ENCODE results near the gene MAP3K15.
A peak's percentile ranks its signal among the peaks of the same experiment; 100 is the strongest.

The MAP3K15 gene, protein sequence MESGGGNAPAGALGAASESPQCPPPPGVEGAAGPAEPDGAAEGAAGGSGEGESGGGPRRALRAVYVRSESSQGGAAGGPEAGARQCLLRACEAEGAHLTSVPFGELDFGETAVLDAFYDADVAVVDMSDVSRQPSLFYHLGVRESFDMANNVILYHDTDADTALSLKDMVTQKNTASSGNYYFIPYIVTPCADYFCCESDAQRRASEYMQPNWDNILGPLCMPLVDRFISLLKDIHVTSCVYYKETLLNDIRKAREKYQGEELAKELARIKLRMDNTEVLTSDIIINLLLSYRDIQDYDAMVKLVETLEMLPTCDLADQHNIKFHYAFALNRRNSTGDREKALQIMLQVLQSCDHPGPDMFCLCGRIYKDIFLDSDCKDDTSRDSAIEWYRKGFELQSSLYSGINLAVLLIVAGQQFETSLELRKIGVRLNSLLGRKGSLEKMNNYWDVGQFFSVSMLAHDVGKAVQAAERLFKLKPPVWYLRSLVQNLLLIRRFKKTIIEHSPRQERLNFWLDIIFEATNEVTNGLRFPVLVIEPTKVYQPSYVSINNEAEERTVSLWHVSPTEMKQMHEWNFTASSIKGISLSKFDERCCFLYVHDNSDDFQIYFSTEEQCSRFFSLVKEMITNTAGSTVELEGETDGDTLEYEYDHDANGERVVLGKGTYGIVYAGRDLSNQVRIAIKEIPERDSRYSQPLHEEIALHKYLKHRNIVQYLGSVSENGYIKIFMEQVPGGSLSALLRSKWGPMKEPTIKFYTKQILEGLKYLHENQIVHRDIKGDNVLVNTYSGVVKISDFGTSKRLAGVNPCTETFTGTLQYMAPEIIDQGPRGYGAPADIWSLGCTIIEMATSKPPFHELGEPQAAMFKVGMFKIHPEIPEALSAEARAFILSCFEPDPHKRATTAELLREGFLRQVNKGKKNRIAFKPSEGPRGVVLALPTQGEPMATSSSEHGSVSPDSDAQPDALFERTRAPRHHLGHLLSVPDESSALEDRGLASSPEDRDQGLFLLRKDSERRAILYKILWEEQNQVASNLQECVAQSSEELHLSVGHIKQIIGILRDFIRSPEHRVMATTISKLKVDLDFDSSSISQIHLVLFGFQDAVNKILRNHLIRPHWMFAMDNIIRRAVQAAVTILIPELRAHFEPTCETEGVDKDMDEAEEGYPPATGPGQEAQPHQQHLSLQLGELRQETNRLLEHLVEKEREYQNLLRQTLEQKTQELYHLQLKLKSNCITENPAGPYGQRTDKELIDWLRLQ (N-terminal part only)

GRCh38 chrX:19514791-19515614, at the start of gene MAP3K15:
Gene MAP3K15, minus strand, starts transcription at chrX:19515508. Its CDS starts 247 bp downstream, at chrX:19515261.
- DNase-seq (ENCODE audit: low spot score), result no peak

- DNase-seq (ENCODE audit: low spot score), result no peak
Observed at GRCh38 chrX:19564606-19565005, 49.3 kb upstream of the MAP3K15 start.

GRCh38 chrX:19563746-19564145, 48.4 kb upstream of the MAP3K15 start:
- DNase-seq (ENCODE audit: low spot score), result no peak

DNA sequence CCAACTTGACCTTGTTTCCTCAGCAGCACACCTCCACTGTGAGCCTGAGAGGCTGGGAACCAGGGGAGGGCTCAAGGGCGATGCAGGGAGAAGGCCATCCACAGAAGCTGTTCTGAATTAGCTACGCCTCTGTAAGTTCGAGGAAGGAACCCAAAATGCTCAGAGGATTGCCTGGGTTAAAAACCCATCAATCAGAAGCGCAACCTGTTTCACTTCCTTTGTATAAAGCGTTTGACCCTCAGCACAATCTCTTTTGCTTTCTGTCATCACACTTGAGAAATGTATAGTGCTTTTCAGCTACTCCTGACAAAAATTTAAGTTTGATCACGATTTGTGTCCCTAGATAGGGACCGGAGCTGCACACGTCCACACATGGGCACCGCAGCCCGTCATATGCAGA, 48.0 kb upstream of the MAP3K15 start:
- no peak for DNase-seq (ENCODE audit: low spot score)

- no peak for DNase-seq (ENCODE audit: low spot score)
Observed at GRCh38 chrX:19560611-19561010, 45.3 kb upstream of the MAP3K15 start.

DNA sequence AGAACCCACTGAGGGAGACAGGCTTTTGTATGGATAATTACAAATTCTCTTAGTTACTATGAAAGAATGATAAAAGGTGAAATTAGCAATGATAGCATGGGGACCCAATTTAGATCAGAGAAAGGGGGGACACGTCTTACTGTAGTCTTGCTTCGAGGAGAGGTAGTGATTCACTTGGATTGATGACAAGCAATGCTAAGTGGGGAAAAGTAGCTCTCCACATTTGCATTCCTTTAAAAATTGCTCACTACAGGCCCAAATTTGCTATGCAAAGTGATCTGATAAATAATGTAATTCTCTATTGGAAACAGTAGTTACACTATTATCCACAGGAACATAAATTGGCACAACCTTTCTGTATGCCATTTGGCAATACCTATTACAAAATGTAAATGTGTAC, 42.5 kb upstream of the MAP3K15 start:
- DNase-seq (ENCODE audit: low spot score), result no peak

- DNase-seq (ENCODE audit: low spot score), result no peak
Observed at GRCh38 chrX:19556202-19556601, 40.9 kb upstream of the MAP3K15 start.

GRCh38 chrX:19555683-19556082, 40.4 kb upstream of the MAP3K15 start:
- DNase-seq (ENCODE audit: low spot score), result no peak

GRCh38 chrX:19555236-19555635, 39.9 kb upstream of the MAP3K15 start:
- no peak for DNase-seq (ENCODE audit: low spot score)

- no peak for DNase-seq (ENCODE audit: low spot score)
Observed at GRCh38 chrX:19554786-19555185, 39.5 kb upstream of the MAP3K15 start.

DNA sequence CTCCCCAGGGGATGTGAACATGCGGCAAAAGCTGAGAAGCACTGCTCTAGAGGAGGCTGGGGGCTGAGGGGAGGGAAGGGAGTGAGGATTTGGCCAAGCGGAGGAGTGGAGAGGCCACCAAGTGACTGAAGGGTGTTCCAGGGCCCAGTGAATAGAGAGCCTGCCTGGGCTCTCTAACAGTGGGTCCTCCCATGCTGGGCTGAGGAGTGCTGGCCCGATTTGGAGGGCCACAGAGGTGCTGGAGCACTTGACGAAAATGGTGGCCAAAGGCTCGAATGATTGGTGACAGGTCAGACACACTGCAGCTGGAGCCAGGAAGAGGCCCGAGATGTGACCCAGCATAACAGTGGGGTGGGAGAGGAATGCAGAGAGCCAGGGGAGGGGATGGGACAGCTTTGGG, 37.5 kb upstream of the MAP3K15 start:
- no peak for DNase-seq (ENCODE audit: low spot score)

GRCh38 chrX:19549838-19550237, 34.5 kb upstream of the MAP3K15 start:
- no peak for DNase-seq (ENCODE audit: low spot score)

GRCh38 chrX:19548934-19549333, 33.6 kb upstream of the MAP3K15 start:
- no peak for DNase-seq (ENCODE audit: low spot score)

DNA sequence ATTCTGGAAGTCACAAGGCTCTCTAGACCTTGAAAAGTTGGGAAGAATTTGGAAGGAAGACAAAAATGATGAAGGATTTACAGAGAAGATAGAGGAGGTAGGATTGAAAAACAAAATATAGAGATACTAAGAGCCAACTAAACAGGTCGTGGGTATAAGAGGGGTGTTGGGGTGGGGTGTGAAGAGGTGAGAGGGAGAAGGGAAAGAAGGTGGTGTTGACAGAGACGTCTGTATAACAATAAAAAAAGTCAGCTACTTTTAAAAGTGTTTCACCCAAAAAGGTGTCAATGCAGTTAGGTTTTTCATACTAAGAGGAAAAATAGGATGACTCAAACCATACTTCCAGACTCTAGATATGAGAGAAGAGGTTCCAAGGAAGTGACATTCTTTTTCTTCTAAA, 33.0 kb upstream of the MAP3K15 start:
- DNase-seq (ENCODE audit: low spot score), result no peak

- DNase-seq (ENCODE audit: low spot score), result no peak
Observed at GRCh38 chrX:19545651-19546050, 30.3 kb upstream of the MAP3K15 start.

- peak; percentile 35 for DNase-seq (ENCODE audit: low spot score)
Observed at GRCh38 chrX:19544693-19545305, 29.5 kb upstream of the MAP3K15 start.

DNA sequence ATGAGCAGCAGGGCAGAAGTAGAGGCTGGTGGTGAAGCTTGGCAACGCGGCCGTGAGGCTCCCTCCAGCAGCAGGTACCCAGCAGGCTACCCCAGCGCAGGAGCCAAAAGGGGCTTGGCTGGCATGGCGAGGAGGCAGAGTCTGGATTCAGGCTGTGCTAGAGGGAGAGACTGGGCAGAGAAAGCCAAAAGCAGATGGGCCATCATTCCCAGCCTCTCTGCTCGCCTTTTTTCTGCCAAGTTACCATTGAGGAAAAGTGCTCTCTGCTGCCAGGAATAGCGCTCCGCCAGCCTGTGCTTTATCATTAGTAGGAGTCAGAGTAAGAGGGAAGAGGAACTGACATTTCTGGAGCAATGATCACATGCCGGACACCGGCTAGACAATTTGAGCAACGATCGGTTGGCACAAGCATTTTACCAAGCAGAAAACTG, 28.7 kb upstream of the MAP3K15 start:
- no peak for DNase-seq (ENCODE audit: low spot score)

GRCh38 chrX:19543020-19543715, 27.9 kb upstream of the MAP3K15 start:
- no peak for DNase-seq (ENCODE audit: low spot score)

DNA sequence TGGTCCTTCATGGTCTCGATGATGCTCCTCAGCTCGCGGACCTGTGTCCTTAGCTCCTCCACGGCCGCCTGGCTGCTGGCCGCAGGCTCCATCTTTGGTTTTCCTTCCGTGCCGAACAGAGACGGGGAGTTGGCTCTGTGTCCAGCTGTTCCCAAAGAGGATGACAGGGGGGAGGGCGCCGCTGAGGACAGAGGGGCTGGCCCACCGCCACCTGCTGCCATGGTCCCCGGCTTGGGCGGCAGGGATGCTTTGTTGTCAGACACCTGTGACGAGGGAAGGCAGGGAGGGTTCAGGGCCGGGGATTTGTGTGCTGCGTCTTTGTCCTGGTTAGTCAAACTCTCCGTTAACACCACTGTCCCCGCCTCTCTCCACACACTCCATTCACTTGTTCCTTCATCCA, 26.6 kb upstream of the MAP3K15 start:
- DNase-seq (ENCODE audit: low spot score), result no peak

DNA sequence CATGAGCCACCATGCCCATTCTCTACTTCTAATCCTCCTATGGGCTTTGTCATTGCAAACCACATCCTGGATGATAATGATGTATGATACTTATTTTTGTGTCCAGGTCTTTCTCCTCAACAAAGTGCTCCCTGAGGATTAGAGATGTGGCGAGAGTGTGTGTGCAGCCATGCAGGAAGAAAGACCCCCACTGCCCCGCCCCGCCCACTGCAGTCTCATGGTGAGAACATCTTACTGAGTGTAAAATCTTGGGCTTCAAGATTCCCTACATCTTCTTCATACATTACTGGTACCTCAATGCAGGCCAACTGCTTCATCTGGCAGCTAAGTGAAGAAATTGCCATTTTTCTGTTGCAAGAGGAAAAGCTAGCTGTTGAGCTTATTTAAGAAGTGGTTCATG, 25.9 kb upstream of the MAP3K15 start:
- DNase-seq (ENCODE audit: low spot score), result no peak

Measured in COLO829 (cell line).